ENCODE results near the gene CATSPER3.

CATSPER3 gene

DNA sequence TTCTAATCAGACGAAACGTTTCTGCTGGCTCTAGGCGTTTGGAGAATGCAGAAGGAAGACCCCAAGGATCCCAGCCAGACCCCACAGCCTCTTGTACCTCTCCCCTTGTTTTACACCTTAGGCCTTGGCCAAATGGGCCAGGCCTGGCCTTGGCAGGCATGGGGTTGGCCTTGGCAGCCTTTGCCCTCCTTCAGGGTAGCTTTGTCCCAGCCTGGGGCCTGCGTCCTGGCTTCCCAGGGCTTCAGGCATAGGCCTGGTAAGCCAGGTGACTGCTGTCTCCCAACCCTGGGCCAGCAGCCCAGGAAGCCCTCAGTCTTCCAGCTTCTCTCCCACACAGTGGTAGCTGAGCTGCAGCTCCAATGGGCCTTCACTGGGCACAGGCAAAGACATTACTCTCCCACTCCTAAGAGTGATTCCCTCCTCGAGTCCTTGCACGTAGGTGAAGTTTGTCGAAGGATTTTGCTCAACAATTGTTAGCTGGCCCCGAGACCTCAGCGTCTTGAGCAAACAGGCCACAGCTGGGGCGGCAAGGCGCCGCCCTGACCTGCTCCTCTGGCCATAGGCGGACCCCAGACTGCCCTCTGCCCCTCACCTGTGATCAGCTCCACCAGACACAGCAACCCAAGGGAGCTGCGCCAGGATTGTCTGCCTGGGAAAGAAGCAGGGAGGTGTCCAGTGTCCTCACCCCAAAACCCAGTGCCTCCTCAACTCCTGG lies 67.4 kb downstream of the CATSPER3 start:
- DNase-seq: no peak
- H3K4me1 ChIP-seq: 0 out of 2 replicates have a peak, but pooled peaks cover 4% of the 10 kb centered on the region
- H3K4me3 ChIP-seq (ENCODE audit: low read depth, low read length): no peak overlapping the region
- H3K9me3 ChIP-seq: no peaks in the 10 kb centered on the region
- no peaks in the 10 kb centered on the region for H3K36me3 ChIP-seq
- peaks cover 94% of the 10 kb centered on the region for H3K27me3 ChIP-seq
- TF ChIP-seq, protein P1, sequence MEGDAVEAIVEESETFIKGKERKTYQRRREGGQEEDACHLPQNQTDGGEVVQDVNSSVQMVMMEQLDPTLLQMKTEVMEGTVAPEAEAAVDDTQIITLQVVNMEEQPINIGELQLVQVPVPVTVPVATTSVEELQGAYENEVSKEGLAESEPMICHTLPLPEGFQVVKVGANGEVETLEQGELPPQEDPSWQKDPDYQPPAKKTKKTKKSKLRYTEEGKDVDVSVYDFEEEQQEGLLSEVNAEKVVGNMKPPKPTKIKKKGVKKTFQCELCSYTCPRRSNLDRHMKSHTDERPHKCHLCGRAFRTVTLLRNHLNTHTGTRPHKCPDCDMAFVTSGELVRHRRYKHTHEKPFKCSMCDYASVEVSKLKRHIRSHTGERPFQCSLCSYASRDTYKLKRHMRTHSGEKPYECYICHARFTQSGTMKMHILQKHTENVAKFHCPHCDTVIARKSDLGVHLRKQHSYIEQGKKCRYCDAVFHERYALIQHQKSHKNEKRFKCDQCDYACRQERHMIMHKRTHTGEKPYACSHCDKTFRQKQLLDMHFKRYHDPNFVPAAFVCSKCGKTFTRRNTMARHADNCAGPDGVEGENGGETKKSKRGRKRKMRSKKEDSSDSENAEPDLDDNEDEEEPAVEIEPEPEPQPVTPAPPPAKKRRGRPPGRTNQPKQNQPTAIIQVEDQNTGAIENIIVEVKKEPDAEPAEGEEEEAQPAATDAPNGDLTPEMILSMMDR (IDR thresholded peaks at IDR 0.05; ENCODE audit: low read depth, low read length): no peak

DNA sequence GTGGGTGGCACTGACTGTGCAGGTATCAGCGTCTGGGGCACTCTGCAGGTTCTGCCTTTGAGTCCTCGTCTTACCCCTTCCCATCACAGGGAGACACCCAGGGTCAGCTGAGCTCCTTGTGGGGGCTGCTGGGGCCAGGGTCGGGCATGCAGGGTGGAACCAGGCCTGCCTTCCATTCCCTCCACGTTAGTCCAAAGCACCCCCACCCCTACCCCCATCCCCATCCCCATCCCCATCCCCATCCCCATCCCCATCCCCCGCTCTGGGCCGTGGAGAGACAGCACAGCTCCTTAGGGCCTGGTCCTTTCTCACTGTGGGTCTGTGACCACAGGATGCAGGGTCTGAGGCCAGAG lies 67.9 kb downstream of the CATSPER3 start:
- TF ChIP-seq, protein P1 (IDR thresholded peaks at IDR 0.05; ENCODE audit: low read depth, low read length): no peak
- Histone ChIP-seq H3K36me3 (no peaks in the 10 kb centered on the region), H3K4me3 (ENCODE audit: low read depth, low read length) (no peak overlapping the region), H3K27me3 (peaks cover 94% of the 10 kb centered on the region), H3K9me3 (no peaks in the 10 kb centered on the region), H3K4me1 (0 out of 2 replicates have a peak, but pooled peaks cover 4% of the 10 kb centered on the region)
- no peak for DNase-seq

DNA sequence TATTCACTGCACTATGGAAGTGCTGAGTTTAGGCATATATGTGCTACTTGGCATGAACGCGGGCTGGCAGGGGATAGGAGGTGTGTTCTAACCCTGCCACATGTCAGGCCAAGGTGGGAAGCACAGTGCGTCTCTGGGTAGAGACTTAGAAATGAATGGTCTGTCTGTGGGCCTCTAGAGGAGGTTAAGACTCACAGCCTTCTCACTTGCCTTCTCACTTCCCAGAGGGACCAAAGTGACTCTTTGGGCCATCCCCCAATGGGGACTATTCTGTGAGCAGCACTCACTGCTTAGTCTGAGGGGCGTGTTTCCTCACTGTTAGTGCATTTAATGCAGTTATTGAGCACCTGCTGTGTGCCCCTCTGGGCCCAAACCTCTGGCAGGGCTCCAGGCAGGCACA lies 68.7 kb downstream of the CATSPER3 start:
- no peak for DNase-seq
- H3K36me3 ChIP-seq: no peaks in the 10 kb centered on the region
- H3K27me3 ChIP-seq: peaks cover 94% of the 10 kb centered on the region
- TF ChIP-seq, protein P1 (IDR thresholded peaks at IDR 0.05; ENCODE audit: low read depth, low read length): no peak
- 0 out of 2 replicates have a peak, but pooled peaks cover 4% of the 10 kb centered on the region for H3K4me1 ChIP-seq
- no peaks in the 10 kb centered on the region for H3K9me3 ChIP-seq
- no peak overlapping the region for H3K4me3 ChIP-seq (ENCODE audit: low read depth, low read length)

DNA sequence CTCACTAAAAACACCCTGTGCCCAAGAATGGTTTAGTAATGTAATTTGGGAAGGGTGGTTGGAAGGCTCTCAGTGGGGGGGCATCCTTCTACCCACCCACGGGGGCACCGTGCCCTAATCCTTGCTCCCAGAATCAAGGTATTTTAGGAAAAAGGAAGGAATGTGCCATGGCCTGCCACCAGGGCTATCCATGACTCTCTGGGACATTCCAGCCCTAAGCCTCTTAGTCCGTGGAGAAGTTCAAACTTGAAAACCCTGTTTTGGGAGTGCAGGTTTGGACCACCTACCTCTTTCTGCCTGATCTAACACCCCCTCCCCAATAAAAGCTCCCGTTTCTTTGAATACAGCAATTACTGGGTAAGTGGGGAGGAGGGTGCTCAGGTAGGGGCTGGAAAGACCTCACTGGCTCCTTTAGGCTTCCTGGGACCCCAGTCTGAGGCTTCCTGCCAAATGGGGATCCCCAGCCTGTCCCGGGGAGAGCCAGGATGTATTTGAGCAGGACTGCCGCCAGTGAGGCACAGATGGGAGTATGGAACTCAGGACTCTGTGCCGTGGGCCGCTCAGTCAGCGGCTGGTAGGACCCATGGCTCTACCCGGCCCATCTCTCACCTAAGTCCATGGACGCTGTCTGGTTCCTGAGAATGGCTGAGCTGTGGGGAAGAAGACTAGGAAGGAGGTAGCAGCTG lies 70.0 kb downstream of the CATSPER3 start:
- H3K27me3 ChIP-seq: peaks cover 92% of the 10 kb centered on the region
- TF ChIP-seq, protein P1 (IDR thresholded peaks at IDR 0.05; ENCODE audit: low read depth, low read length): no peak
- no peak overlapping the region for H3K4me3 ChIP-seq (ENCODE audit: low read depth, low read length)
- H3K4me1 ChIP-seq: 0 out of 2 replicates have a peak, but pooled peaks cover 4% of the 10 kb centered on the region
- H3K36me3 ChIP-seq: no peaks in the 10 kb centered on the region
- no peaks in the 10 kb centered on the region for H3K9me3 ChIP-seq
- DNase-seq: no peak

DNA sequence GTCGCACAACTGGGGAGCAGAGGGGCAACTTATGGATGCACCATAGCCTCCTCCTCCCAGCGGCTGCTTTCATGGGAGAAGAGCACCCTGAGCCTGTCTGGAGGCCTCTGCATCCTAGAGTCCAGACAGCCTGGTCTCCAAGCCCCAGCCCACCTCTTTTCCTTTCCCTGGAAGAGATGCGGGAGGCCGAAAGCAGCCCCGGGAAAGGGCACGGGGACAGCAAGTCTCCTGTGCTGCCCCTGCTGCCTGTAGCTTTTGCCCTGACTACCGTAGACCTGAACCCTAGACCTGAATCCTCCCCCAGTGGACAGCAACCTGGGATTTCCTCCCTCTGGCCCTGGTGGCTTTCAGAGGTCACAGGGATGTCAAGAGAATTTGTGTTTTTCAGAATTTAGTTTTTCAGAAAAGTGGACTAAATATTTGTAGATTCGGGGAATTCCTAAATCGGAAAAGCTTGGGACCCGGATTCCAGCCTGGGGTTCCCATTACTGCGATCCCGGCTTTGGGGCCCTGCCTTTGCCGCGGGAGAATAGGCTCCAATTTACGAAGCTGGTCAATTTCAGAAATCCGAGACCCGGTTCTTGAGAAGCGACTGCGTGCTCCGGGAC lies 70.6 kb downstream of the CATSPER3 start:
- Histone ChIP-seq H3K36me3 (no peaks in the 10 kb centered on the region), H3K4me3 (ENCODE audit: low read depth, low read length) (no peak overlapping the region), H3K9me3 (no peaks in the 10 kb centered on the region), H3K27me3 (peaks cover 91% of the 10 kb centered on the region), H3K4me1 (0 out of 2 replicates have a peak, but pooled peaks cover 4% of the 10 kb centered on the region)
- TF ChIP-seq, protein P1 (IDR thresholded peaks at IDR 0.05; ENCODE audit: low read depth, low read length): no peak
- no peak for DNase-seq
